Osteoblast (primary cell): ENCODE data around the gene VANGL2. TPM values are rescaled to one million over a fixed set of nuclear protein-coding genes. Genes with fewer than 3 reads are reported as not detected.

Source experiments
- DNase-seq: peaks from one replicate; pipeline ENCODE4 v3.0.0; 2011; ENCODE audit warnings: low spot score, mixed read lengths; ENCODE audit not compliant: insufficient read length; ENCODE audit errors: missing footprints
- H2AFZ ChIP-seq: 2 replicates; pipeline ENCODE4 v1.6.0; 2011; ENCODE audit warnings: mild to moderate bottlenecking, low read length
- H3K27ac ChIP-seq: 2 replicates; pipeline ENCODE4 v1.5.1; 2011; ENCODE audit warnings: mild to moderate bottlenecking, low read depth, low read length, moderate library complexity
- H3K27me3 ChIP-seq: 2 replicates; pipeline ENCODE4 v1.6.0; 2012; ENCODE audit warnings: mild to moderate bottlenecking, control low read depth, inconsistent platforms, low read length, moderate library complexity; ENCODE audit not compliant: insufficient read depth
- H3K36me3 ChIP-seq: 2 replicates; pipeline ENCODE4 v1.5.1; 2011; ENCODE audit warnings: mild to moderate bottlenecking, low read length, control low read depth, moderate library complexity; ENCODE audit not compliant: insufficient read depth
- H3K4me1 ChIP-seq: 2 replicates; pipeline ENCODE4 v1.5.1; 2011; ENCODE audit warnings: mild to moderate bottlenecking, low read length, control low read depth, moderate library complexity; ENCODE audit not compliant: insufficient read depth
- H3K4me2 ChIP-seq: 2 replicates; pipeline ENCODE4 v1.6.0; 2011; ENCODE audit warnings: mild to moderate bottlenecking, low read length; ENCODE audit not compliant: insufficient read depth
- H3K4me3 ChIP-seq: fragments of 200-600 bp; sonication (generic); 3 replicates; pipeline ENCODE4 v1.5.1; 2012; ENCODE audit warnings: mild to moderate bottlenecking, low read length, inconsistent platforms; ENCODE audit not compliant: insufficient read depth
- H3K79me2 ChIP-seq: 2 replicates; pipeline ENCODE4 v1.6.0; 2012; ENCODE audit warnings: mild to moderate bottlenecking, low read length, control low read depth, inconsistent platforms; ENCODE audit not compliant: insufficient read depth
- H3K9me3 ChIP-seq: 2 replicates; pipeline ENCODE4 v1.5.1; 2011; ENCODE audit warnings: low read depth, low read length, control low read depth
- H4K20me1 ChIP-seq: 2 replicates; pipeline ENCODE4 v1.6.0; 2012; ENCODE audit warnings: mild to moderate bottlenecking, low read length, control low read depth; ENCODE audit not compliant: insufficient read depth
- CTCF ChIP-seq: IDR thresholded peaks from 2 replicates; pipeline ENCODE4 v1.5.1; 2011; ENCODE audit warnings: mild to moderate bottlenecking, low read depth, low read length, moderate library complexity; ENCODE audit errors: extremely low read depth
- total RNA-seq: library from RNA; depleted of rRNA; stranded (reverse); fragments of >200 nt; gene quantifications from 2 replicates; pipeline ENCODE4 v1.2.3, GENCODE V29; 2012

VANGL2 gene
- total RNA-seq, 1 donor = not detected

- TF ChIP-seq CTCF = no peak
- H3K9me3 ChIP-seq = no peaks in the 10 kb centered on the region
- no peaks in the 10 kb centered on the region for H4K20me1 ChIP-seq
- H3K4me3 ChIP-seq = no peak overlapping the region
- H3K4me2 ChIP-seq = no peak overlapping the region
- H3K27me3 ChIP-seq = no peaks in the 10 kb centered on the region
- H3K36me3 ChIP-seq = no peaks in the 10 kb centered on the region
- H2AFZ ChIP-seq = no peak overlapping the region
- H3K4me1 ChIP-seq = no peaks in the 10 kb centered on the region
- no peak overlapping the region for H3K27ac ChIP-seq
- H3K79me2 ChIP-seq = no peaks in the 10 kb centered on the region
- no peak for DNase-seq
These were observed 51.5 kb downstream of the VANGL2 start for GRCh38 chr1:160451859-160452232.

- H3K4me3 ChIP-seq = no peak overlapping the region
- no peaks in the 10 kb centered on the region for H3K36me3 ChIP-seq
- no peak for DNase-seq
- H2AFZ ChIP-seq = no peak overlapping the region
- no peak overlapping the region for H3K4me2 ChIP-seq
- H3K79me2 ChIP-seq = no peaks in the 10 kb centered on the region
- no peaks in the 10 kb centered on the region for H3K9me3 ChIP-seq
- TF ChIP-seq CTCF = no peak
- no peaks in the 10 kb centered on the region for H3K4me1 ChIP-seq
- no peaks in the 10 kb centered on the region for H3K27me3 ChIP-seq
- H3K27ac ChIP-seq = no peak overlapping the region
- H4K20me1 ChIP-seq = no peaks in the 10 kb centered on the region
These were observed 53.1 kb downstream of the VANGL2 start for GRCh38 chr1:160453443-160453842.

DNA sequence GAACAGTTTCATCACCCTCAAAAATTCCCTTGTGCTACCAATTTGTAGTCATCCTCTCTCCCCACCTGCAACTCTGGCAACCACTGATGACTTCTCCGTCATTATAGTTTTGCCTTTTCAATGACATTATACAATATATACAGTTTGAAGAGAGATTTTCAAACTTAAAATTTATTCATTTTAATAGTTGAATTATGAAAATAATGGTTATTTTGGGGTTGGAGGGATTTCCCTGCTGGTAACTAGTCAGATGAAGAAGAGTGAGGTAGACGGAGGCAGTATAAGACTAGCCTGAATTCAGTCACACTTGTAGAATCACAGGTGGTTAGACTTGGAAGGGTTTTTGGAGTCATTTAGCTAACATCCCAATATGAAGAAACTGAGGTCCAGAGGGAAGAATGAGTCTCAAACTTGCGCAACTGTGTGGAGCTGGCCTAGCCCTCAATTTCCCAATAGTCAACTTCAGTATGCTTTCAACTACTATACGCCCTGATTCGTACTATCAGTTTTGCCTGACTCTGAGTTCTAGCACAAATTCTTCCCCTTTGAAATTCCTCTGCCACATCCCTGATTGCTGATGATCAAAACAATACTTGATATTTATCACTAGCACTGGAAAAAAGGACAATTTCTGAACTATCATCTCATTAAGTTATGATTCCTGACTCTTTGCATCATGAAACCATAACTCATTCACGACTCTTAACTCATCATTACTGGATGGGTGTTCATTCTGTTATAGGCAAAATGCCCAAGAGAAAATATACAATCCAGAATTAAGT, 54.2 kb downstream of the VANGL2 start:
- H3K4me3 ChIP-seq = no peak overlapping the region
- H4K20me1 ChIP-seq = no peaks in the 10 kb centered on the region
- no peak overlapping the region for H2AFZ ChIP-seq
- H3K79me2 ChIP-seq = no peaks in the 10 kb centered on the region
- no peaks in the 10 kb centered on the region for H3K9me3 ChIP-seq
- no peaks in the 10 kb centered on the region for H3K27me3 ChIP-seq
- no peaks in the 10 kb centered on the region for H3K36me3 ChIP-seq
- H3K27ac ChIP-seq = no peak overlapping the region
- no peaks in the 10 kb centered on the region for H3K4me1 ChIP-seq
- DNase-seq = no peak
- no peak for TF ChIP-seq CTCF
- no peak overlapping the region for H3K4me2 ChIP-seq

GRCh38 chr1:160455153-160455517, 54.8 kb downstream of the VANGL2 start:
- H3K4me1 ChIP-seq = no peaks in the 10 kb centered on the region
- H3K27ac ChIP-seq = no peak overlapping the region
- no peak for DNase-seq
- no peak overlapping the region for H3K4me2 ChIP-seq
- H3K27me3 ChIP-seq = no peaks in the 10 kb centered on the region
- H3K36me3 ChIP-seq = no peaks in the 10 kb centered on the region
- TF ChIP-seq CTCF = no peak
- no peaks in the 10 kb centered on the region for H4K20me1 ChIP-seq
- no peak overlapping the region for H3K4me3 ChIP-seq
- H3K79me2 ChIP-seq = no peaks in the 10 kb centered on the region
- no peak overlapping the region for H2AFZ ChIP-seq
- H3K9me3 ChIP-seq = no peaks in the 10 kb centered on the region
